ENCODE results near the gene PBOV1. TPM values are rescaled to one million over a fixed set of nuclear protein-coding genes. Genes with fewer than 3 reads are reported as not detected.

Gene PBOV1
- total RNA-seq, 1 experiment from 2014 or later = not detected

GRCh38 chr6:138248878-138249277 lies 30.6 kb upstream of the PBOV1 start:
- Histone ChIP-seq H4K20me1 (ENCODE audit: insufficient read depth) (no peaks in the 10 kb centered on the region), H2AFZ (ENCODE audit: low read depth, low read length, poor library complexity, severe bottlenecking) (no peak overlapping the region), H3K36me3 (ENCODE audit: control insufficient read depth in 1 of 2, insufficient read depth in 2 of 2, low read length in 2 of 2) (no peaks in the 10 kb centered on the region), H3K27me3 (ENCODE audit: insufficient read depth, low read length) (no peaks in the 10 kb centered on the region), H3K9me2 (ENCODE audit: insufficient read depth) (no peaks in the 10 kb centered on the region), H3K79me2 (ENCODE audit: insufficient read depth, low read length) (no peaks in the 10 kb centered on the region), H3K9me3 (ENCODE audit: control insufficient read depth in 1 of 2, insufficient read depth in 1 of 2, low read depth in 1 of 2, low read length in 2 of 2) (no peaks in the 10 kb centered on the region), H3K4me1 (ENCODE audit: control insufficient read depth in 1 of 2, insufficient read depth in 2 of 2, low read length in 2 of 2) (no peaks in the 10 kb centered on the region), H3K4me3 (replicated peaks in 1 of 2; ENCODE audit: low read depth in 1 of 2, low read length in 2 of 2) (no peak overlapping the region), H3K4me2 (ENCODE audit: low read length) (no peak overlapping the region), H3K27ac (ENCODE audit: low read depth, low read length) (no peak overlapping the region), H3K9ac (ENCODE audit: low read length) (no peak overlapping the region)
- ATAC-seq (no peak), DNase-seq (ENCODE audit: low read depth, low spot score) (no peak)
- no TSS peak for BruUV-seq (replicated peaks)
- intact Hi-C loops (cut with micrococcal nuclease) = no loop called here
- CTCF ChIA-PET = no interaction called here
- TF ChIP-seq ELF1 (IDR thresholded peaks at IDR 0.05; ENCODE audit: borderline replicate concordance, low read depth) (no peak), TCF7L2 (IDR thresholded peaks at IDR 0.05; ENCODE audit: borderline replicate concordance, extremely low read depth, insufficient read depth, insufficient read length) (no peak), POLR2AphosphoS5 (IDR thresholded peaks at IDR 0.05; ENCODE audit: low read depth, low read length) (no peak), FOSL1 (IDR thresholded peaks at IDR 0.05; ENCODE audit: low read depth) (no peak), RAD21 (IDR thresholded peaks at IDR 0.05; ENCODE audit: low read depth) (no peak), ZFX (IDR thresholded peaks at IDR 0.05) (no peak), CEBPB (IDR thresholded peaks at IDR 0.05; ENCODE audit: low read depth) (no peak)
- POLR2A ChIA-PET = no interaction called here
- RAD21 ChIA-PET (ENCODE audit: low non-redundant PET in 1 of 2, low total read pairs in 2 of 2, uncharacterized antibody in 2 of 2, unreplicated experiment in 2 of 2) = no interaction called here

- no peak overlapping the region for H3K4me2 ChIP-seq (ENCODE audit: low read length)
- RAD21 ChIA-PET (ENCODE audit: low non-redundant PET in 1 of 2, low total read pairs in 2 of 2, uncharacterized antibody in 2 of 2, unreplicated experiment in 2 of 2) = no interaction called here
- no peak for TF ChIP-seq EZH2 (IDR thresholded peaks at IDR 0.05)
- no peak for TF ChIP-seq EZH2phosphoT487 (IDR thresholded peaks at IDR 0.05; ENCODE audit: borderline replicate concordance)
- TF ChIP-seq ZBTB33 (IDR thresholded peaks at IDR 0.05; ENCODE audit: extremely low read depth, insufficient replicate concordance, low read length) = no peak
- TF ChIP-seq CTCF (IDR thresholded peaks at IDR 0.05 in 2 of 3, conservative IDR thresholded peaks at IDR 0.05 in 1 of 3; ENCODE audit: borderline replicate concordance in 1 of 3, insufficient read depth in 1 of 3, low read depth in 2 of 3, low read length in 2 of 3) = no peak
- no peak for TF ChIP-seq REST (IDR thresholded peaks at IDR 0.05; ENCODE audit: low read depth)
- TF ChIP-seq CBX3 (IDR thresholded peaks at IDR 0.05; ENCODE audit: low read depth) = no peak
- no peak for TF ChIP-seq SP1 (IDR thresholded peaks at IDR 0.05; ENCODE audit: low read depth)
Measured at GRCh38 chr6:138248011-138248410, 29.7 kb upstream of the PBOV1 start.

More at GRCh38 chr6:138248011-138248410, 29.7 kb upstream of the PBOV1 start:
- ATAC-seq = no peak
- H3K9ac ChIP-seq (ENCODE audit: low read length) = no peak overlapping the region
- H3K9me2 ChIP-seq (ENCODE audit: insufficient read depth) = no peaks in the 10 kb centered on the region
- H4K20me1 ChIP-seq (ENCODE audit: insufficient read depth) = no peaks in the 10 kb centered on the region
- no peaks in the 10 kb centered on the region for H3K79me2 ChIP-seq (ENCODE audit: insufficient read depth, low read length)
- H3K27ac ChIP-seq (ENCODE audit: low read depth, low read length) = no peak overlapping the region
- no peaks in the 10 kb centered on the region for H3K27me3 ChIP-seq (ENCODE audit: insufficient read depth, low read length)
- H2AFZ ChIP-seq (ENCODE audit: low read depth, low read length, poor library complexity, severe bottlenecking) = no peak overlapping the region
- no peak overlapping the region for H3K4me3 ChIP-seq (replicated peaks in 1 of 2; ENCODE audit: low read depth in 1 of 2, low read length in 2 of 2)
- POLR2A ChIA-PET = no interaction called here
- no TSS peak for BruUV-seq (replicated peaks)
- no peak for DNase-seq (ENCODE audit: low read depth, low spot score)
- H3K9me3 ChIP-seq (ENCODE audit: control insufficient read depth in 1 of 2, insufficient read depth in 1 of 2, low read depth in 1 of 2, low read length in 2 of 2) = no peaks in the 10 kb centered on the region
- H3K36me3 ChIP-seq (ENCODE audit: control insufficient read depth in 1 of 2, insufficient read depth in 2 of 2, low read length in 2 of 2) = no peaks in the 10 kb centered on the region
- no peaks in the 10 kb centered on the region for H3K4me1 ChIP-seq (ENCODE audit: control insufficient read depth in 1 of 2, insufficient read depth in 2 of 2, low read length in 2 of 2)
- intact Hi-C loops (cut with micrococcal nuclease) = no loop called here
- CTCF ChIA-PET = no interaction called here
